ENCODE data around the gene PILRA.

GRCh38 chr7:100364480-100364879 lies 8.8 kb upstream of the PILRA start:
- TF ChIP-seq CEBPZ (IDR thresholded peaks at IDR 0.05; ENCODE audit: low read length): no peak
- no peak for TF ChIP-seq RORA (CRISPR knock-in tag; IDR thresholded peaks at IDR 0.05)
- no peak for TF ChIP-seq MAX (IDR thresholded peaks at IDR 0.05)
- no peak for TF ChIP-seq FOXJ3 (CRISPR knock-in tag; IDR thresholded peaks at IDR 0.05; ENCODE audit: borderline replicate concordance)
- TF ChIP-seq RNF219 (CRISPR knock-in tag; IDR thresholded peaks at IDR 0.05): no peak
- no peak for TF ChIP-seq CTCF (CRISPR knock-in tag; IDR thresholded peaks at IDR 0.05)
- TF ChIP-seq CBX5 (CRISPR knock-in tag; IDR thresholded peaks at IDR 0.05; ENCODE audit: borderline replicate concordance): no peak
- TF ChIP-seq YEATS2 (CRISPR knock-in tag; IDR thresholded peaks at IDR 0.05; ENCODE audit: borderline replicate concordance): no peak
- TF ChIP-seq REST (IDR thresholded peaks at IDR 0.05; ENCODE audit: borderline replicate concordance in 1 of 2, low read depth in 1 of 2, low read length in 2 of 2): no peak
- TF ChIP-seq IKZF1 (IDR thresholded peaks at IDR 0.05): no peak
- TF ChIP-seq ZNF570 (CRISPR knock-in tag; IDR thresholded peaks at IDR 0.05; ENCODE audit: borderline replicate concordance): no peak
- no peak for TF ChIP-seq MZF1 (CRISPR knock-in tag; IDR thresholded peaks at IDR 0.05; ENCODE audit: borderline replicate concordance)
- TF ChIP-seq DMAP1 (CRISPR knock-in tag; IDR thresholded peaks at IDR 0.05): no peak
- TF ChIP-seq CEBPB (IDR thresholded peaks at IDR 0.05; ENCODE audit: borderline replicate concordance, low read depth, low read length): no peak

Data from HepG2 (cell line).